Kidney epithelial cell (primary cell): ENCODE results near the gene ACOX3. TPM values are rescaled to one million over a fixed set of nuclear protein-coding genes. Genes with fewer than 3 reads are reported as not detected.

Experiments used
- DNase-seq: peaks from one replicate; pipeline ENCODE4 v3.0.0-alpha.2; 2010; ENCODE audit warnings: low read depth
- H3K27me3 ChIP-seq: 2 replicates; pipeline ENCODE4 v1.6.0; 2011; ENCODE audit warnings: low read length; ENCODE audit not compliant: control insufficient read depth, insufficient read depth
- H3K36me3 ChIP-seq: 2 replicates; pipeline ENCODE4 v1.5.1; 2011; ENCODE audit warnings: low read length; ENCODE audit not compliant: control insufficient read depth, insufficient read depth
- H3K4me3 ChIP-seq: 2 replicates; pipeline ENCODE4 v1.5.1; 2011; ENCODE audit warnings: low read depth, mild to moderate bottlenecking, control low read depth, low read length
- total RNA-seq: library from RNA; depleted of rRNA; stranded (reverse); fragments of >200 nt; gene quantifications from 2 replicates; pipeline ENCODE4 v1.2.3, GENCODE V29; 2015
- TF ChIP-seq, protein P1 (sequence below): IDR thresholded peaks from 2 replicates; pipeline ENCODE4 v1.5.1; 2011; ENCODE audit warnings: mild to moderate bottlenecking, moderate library complexity, low read length, control low read depth, inconsistent platforms; ENCODE audit not compliant: insufficient read depth, poor library complexity, severe bottlenecking

The ACOX3 gene
- total RNA-seq, 1 donor from 2014 or later = 37.4 TPM

DNA sequence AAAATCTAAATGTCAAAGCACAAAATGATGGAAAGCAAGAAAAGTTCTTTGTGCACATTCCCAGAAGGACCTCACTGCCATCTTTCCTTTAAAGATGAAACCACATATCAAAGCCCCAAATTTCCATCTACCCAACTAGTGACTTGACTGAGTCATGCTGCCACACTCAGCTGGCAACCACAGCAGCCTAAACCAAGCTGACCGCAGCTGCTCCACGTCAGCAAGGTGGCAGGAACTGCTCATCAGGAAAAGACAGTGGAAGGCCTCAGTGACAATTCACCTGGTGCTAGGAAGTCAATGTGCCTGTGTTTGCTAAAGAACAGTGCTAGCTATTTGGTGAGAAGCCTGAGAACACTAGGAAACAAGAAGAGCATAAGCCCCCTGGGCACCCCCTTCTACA is 26.1 kb downstream of the ACOX3 start:
- Histone ChIP-seq H3K4me3 (no peak overlapping the region), H3K27me3 (no peaks in the 10 kb centered on the region), H3K36me3 (peaks cover 1% of the 10 kb centered on the region)
- DNase-seq = no peak
- TF ChIP-seq, protein P1, sequence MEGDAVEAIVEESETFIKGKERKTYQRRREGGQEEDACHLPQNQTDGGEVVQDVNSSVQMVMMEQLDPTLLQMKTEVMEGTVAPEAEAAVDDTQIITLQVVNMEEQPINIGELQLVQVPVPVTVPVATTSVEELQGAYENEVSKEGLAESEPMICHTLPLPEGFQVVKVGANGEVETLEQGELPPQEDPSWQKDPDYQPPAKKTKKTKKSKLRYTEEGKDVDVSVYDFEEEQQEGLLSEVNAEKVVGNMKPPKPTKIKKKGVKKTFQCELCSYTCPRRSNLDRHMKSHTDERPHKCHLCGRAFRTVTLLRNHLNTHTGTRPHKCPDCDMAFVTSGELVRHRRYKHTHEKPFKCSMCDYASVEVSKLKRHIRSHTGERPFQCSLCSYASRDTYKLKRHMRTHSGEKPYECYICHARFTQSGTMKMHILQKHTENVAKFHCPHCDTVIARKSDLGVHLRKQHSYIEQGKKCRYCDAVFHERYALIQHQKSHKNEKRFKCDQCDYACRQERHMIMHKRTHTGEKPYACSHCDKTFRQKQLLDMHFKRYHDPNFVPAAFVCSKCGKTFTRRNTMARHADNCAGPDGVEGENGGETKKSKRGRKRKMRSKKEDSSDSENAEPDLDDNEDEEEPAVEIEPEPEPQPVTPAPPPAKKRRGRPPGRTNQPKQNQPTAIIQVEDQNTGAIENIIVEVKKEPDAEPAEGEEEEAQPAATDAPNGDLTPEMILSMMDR = no peak

DNA sequence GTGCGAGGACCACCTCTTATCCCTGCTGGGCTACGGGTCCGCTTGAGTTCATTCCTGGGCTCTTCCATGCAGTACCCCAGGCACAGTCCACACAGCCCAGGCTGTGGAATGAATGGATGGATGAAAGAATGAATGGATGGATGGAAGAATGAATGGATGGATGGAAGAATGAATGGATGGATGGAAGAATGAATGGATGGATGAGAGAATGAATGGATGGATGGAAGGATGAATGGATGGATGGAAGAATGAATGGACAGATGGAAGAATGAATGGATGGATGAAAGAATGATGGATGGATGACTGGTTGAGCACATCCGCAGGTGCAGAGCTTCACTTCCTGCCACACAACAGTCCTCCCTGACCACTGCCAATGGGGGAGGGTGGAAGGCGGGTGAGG is 28.2 kb downstream of the ACOX3 start:
- Histone ChIP-seq H3K4me3 (no peak overlapping the region), H3K36me3 (peaks cover 1% of the 10 kb centered on the region), H3K27me3 (no peaks in the 10 kb centered on the region)
- TF ChIP-seq, protein P1 = no peak
- no peak for DNase-seq

DNA sequence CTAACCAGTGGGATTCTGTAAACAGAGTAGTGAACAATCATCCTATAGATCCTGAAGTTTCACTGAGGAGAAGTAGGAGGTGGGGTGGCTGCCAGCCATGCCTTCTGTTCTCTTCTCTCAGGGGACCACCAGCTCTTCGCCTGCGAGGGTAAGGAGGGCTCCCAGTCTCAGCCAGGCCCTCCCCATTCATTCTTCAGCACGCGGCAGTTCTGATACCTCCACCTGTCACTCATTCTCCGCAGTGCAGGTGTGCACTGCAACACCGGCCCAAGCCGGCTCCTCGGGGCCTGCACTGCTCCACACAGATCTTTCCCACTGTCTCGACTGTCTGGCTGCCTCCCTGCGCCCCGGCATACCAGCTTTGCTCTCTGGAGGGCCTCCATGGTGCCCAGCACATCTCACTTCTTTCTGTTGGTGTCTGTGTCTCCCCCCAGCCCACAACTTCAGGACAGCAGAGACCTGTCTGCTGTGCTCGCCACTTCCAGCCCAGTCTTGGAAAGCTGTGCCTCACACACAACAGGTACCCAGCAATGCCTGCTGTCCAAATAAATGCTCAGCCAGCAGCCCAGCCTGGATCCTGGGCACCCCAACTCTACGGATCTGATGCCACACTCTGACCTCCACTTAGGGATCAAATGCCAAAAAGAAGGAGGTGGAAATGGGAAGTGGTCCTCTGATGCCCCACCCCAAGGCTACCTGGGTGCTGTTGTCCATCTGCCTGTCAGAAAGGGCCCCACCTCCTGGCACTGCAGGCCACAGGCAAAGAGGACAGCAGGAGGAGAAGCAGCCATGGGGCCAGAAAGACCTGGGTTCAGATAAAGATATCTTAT is 29.0 kb downstream of the ACOX3 start:
- no peaks in the 10 kb centered on the region for H3K27me3 ChIP-seq
- H3K4me3 ChIP-seq = no peak overlapping the region
- peaks cover 1% of the 10 kb centered on the region for H3K36me3 ChIP-seq
- DNase-seq = no peak
- TF ChIP-seq, protein P1 = no peak

DNA sequence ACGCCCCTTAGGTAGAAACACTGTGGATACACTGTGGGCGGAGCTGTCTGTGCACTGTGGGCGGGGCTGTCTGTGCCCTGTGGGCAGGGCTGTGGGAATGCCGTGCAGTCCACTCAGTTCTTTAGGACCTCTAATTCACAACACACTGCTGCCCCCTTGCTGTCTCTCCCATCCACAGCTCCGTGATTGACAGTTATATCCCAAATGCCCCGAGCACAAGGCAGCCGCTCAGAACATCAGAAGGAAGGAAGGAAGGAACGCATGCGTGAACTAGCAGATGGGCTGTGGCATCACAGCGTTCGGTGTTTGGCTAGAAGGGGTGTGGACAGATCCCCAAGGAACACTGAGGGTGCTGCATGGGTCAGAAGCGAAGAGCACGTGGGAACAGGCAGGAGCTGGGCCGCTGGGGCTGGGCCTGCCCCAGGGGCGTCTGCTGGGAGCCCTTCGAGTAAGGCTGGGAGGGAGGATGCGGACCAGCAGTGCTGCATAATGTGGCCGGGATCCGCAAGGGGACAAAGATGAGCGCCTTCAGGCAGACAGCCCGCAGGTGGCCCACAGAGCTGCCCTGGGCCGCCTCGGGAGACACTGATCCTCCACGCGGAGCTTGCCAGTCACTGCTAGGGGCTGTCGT is 29.8 kb downstream of the ACOX3 start:
- DNase-seq = no peak
- Histone ChIP-seq H3K4me3 (no peak overlapping the region), H3K27me3 (no peaks in the 10 kb centered on the region), H3K36me3 (peaks cover 1% of the 10 kb centered on the region)
- TF ChIP-seq, protein P1 = peak; percentile 54

DNA sequence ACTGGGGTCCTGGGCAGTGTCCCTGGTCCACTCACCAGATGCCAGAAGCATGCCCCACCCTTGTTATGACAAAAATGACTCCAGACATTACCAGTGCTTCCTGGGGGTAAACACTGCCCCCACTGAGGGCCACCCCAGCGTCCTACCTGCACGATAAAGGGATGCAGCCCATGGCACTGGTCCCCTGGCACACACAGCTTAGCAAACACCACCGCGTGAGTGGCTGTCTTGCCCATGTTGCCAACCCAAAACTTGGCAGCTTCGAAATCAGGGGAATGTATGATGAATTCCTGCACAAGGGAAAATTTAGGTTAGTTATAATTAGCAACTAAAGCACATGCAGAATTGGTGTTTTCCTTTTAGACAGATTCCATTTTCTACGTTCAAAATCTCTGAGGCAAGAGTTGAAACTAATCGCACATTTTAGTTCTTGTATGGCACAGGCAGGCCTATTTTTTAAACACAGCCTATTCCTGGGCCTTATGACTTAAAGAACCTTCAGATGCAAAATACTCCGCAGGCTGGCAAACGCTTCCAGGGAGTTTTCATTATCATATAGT is 30.4 kb downstream of the ACOX3 start:
- Histone ChIP-seq H3K4me3 (no peak overlapping the region), H3K36me3 (peaks cover 1% of the 10 kb centered on the region), H3K27me3 (no peaks in the 10 kb centered on the region)
- DNase-seq = no peak
- TF ChIP-seq, protein P1 = no peak
